Liver (tissue), 9 donors: Measurements from ENCODE around the gene GZMB. TPM values are rescaled to one million over a fixed set of nuclear protein-coding genes. Genes with fewer than 3 reads are reported as not detected.

Experiments
- DNase-seq: peaks from one replicate; pipeline ENCODE4 v3.0.0-alpha.2; 2017; ENCODE audit warnings: low spot score
- H3K27ac ChIP-seq, 2 donors: one replicate each; pipeline ENCODE4 v1.7.0; 2013; ENCODE audit warnings: inconsistent platforms in 2 of 2, low read length in 2 of 2, control low read depth in 1 of 2, low read depth in 1 of 2, mild to moderate bottlenecking in 1 of 2
- H3K27me3 ChIP-seq, 4 donors: one replicate each; pipeline versions ENCODE4 v1.6.1 to v1.7.0; 2013; ENCODE audit warnings: low read length in 3 of 4, inconsistent platforms in 1 of 4, mild to moderate bottlenecking in 1 of 4, moderate library complexity in 1 of 4; ENCODE audit not compliant: control insufficient read depth in 4 of 4, insufficient read depth in 4 of 4
- H3K36me3 ChIP-seq, 4 donors: one replicate each; pipeline versions ENCODE4 v1.6.1 to v1.7.0; 2013; ENCODE audit warnings: low read length in 3 of 4, mild to moderate bottlenecking in 3 of 4, low read depth in 1 of 4, moderate library complexity in 1 of 4; ENCODE audit not compliant: control insufficient read depth in 4 of 4, insufficient read depth in 3 of 4
- H3K4me1 ChIP-seq, 4 donors: one replicate each; pipeline versions ENCODE4 v1.6.1 to v1.7.0; 2013; ENCODE audit warnings: low read length in 3 of 4, mild to moderate bottlenecking in 3 of 4, moderate library complexity in 1 of 4; ENCODE audit not compliant: control insufficient read depth in 4 of 4, insufficient read depth in 4 of 4
- H3K4me3 ChIP-seq, 3 donors: one replicate each; pipeline versions ENCODE4 v1.6.1 to v1.7.0; 2013; ENCODE audit warnings: low read length in 3 of 3, control low read depth in 1 of 3, low read depth in 1 of 3, mild to moderate bottlenecking in 1 of 3
- H3K9ac ChIP-seq, 2 donors: one replicate each; pipeline ENCODE4 v1.7.0; 2013; ENCODE audit warnings: low read length in 2 of 2, mild to moderate bottlenecking in 2 of 2, moderate library complexity in 2 of 2, control low read depth in 1 of 2, low read depth in 1 of 2
- H3K9me3 ChIP-seq, 4 donors: one replicate each; pipeline versions ENCODE4 v1.6.1 to v1.7.0; 2013; ENCODE audit warnings: low read length in 3 of 4; ENCODE audit not compliant: control insufficient read depth in 4 of 4
- FOXA1 ChIP-seq: IDR thresholded peaks from 2 replicates; pipeline ENCODE4 v1.6.1; 2016; ENCODE audit warnings: antibody characterized with exemption
- FOXA2 ChIP-seq: IDR thresholded peaks from 2 replicates; pipeline ENCODE4 v1.6.1; 2016; ENCODE audit warnings: antibody characterized with exemption
- GABPA ChIP-seq, 2 donors: IDR thresholded peaks in 1 of 2; conservative IDR thresholded peaks in 1 of 2; 2 replicates each; pipeline ENCODE4 v1.6.1; 2016; ENCODE audit warnings: antibody characterized with exemption in 2 of 2, mild to moderate bottlenecking in 1 of 2, moderate library complexity in 1 of 2
- HNF4A ChIP-seq, 2 donors: conservative IDR thresholded peaks; 2 replicates each; pipeline ENCODE4 v1.6.1; 2016; ENCODE audit warnings: antibody characterized with exemption in 2 of 2, mild to moderate bottlenecking in 2 of 2
- HNF4G ChIP-seq: IDR thresholded peaks from 2 replicates; pipeline ENCODE4 v1.6.1; 2016; ENCODE audit warnings: antibody characterized with exemption
- JUND ChIP-seq, 2 donors: IDR thresholded peaks; 2 replicates each; pipeline ENCODE4 v1.6.1; 2016; ENCODE audit warnings: antibody characterized with exemption in 2 of 2
- NR2F2 ChIP-seq: IDR thresholded peaks from 2 replicates; pipeline ENCODE4 v1.6.1; 2016; ENCODE audit warnings: antibody characterized with exemption
- RXRA ChIP-seq, 2 donors: IDR thresholded peaks; 2 replicates each; pipeline ENCODE4 v1.6.1; 2017 to 2018; ENCODE audit warnings: antibody characterized with exemption in 2 of 2, mild to moderate bottlenecking in 1 of 2
- SP1 ChIP-seq: IDR thresholded peaks from 2 replicates; pipeline ENCODE4 v1.6.1; 2018; ENCODE audit warnings: antibody characterized with exemption, mild to moderate bottlenecking
- TAF1 ChIP-seq: conservative IDR thresholded peaks from 2 replicates; pipeline ENCODE4 v1.6.1; 2016; ENCODE audit warnings: antibody characterized with exemption, mild to moderate bottlenecking
- WGBS: extraction: QIAGEN DNeasy Blood & Tissue Kit; methylation state at CpG from one replicate; pipeline ENCODE4 v1.1.7; 2013; 5-methylcytosine and 5-hydroxymethylcytosine counted together
- polyA plus RNA-seq, 2 donors: library from polyadenylated mRNA; stranded (reverse) in 1 of 2; unstranded in 1 of 2; fragments of 200-250 nt in 1 of 2; fragments of >200 nt in 1 of 2; fragmentation: Nextera tagmentation in 1 of 2; extraction: Ambion mirVana in 1 of 2; gene quantifications; one replicate each; pipeline versions ENCODE4 v1.2.1 to v1.2.3, GENCODE V29; 2013 to 2015
- total RNA-seq, 2 donors: library from RNA; depleted of rRNA; stranded (reverse); fragments of >200 nt; gene quantifications; one replicate each; pipeline ENCODE4 v1.2.3, GENCODE V29; 2014
- TF ChIP-seq, protein P1 (sequence below): IDR thresholded peaks from 2 replicates; pipeline ENCODE4 v1.6.1; 2016; ENCODE audit warnings: antibody characterized with exemption
- TF ChIP-seq, protein P2 (sequence below): IDR thresholded peaks from 2 replicates; pipeline ENCODE4 v1.6.1; 2016; ENCODE audit warnings: antibody characterized with exemption, mild to moderate bottlenecking
- TF ChIP-seq, protein P3 (sequence below): IDR thresholded peaks from 2 replicates; pipeline ENCODE4 v1.6.1; 2016; ENCODE audit warnings: antibody characterized with exemption
- donor health status: healthy.
- donor health status: healthy.
- donor health status: healthy.
- donor health status: healthy.
- donor health status: healthy.

The GZMB gene
- total and polyA plus RNA-seq, 4 donors, result 0.17 to 1.9 (median 0.63) TPM

DNA sequence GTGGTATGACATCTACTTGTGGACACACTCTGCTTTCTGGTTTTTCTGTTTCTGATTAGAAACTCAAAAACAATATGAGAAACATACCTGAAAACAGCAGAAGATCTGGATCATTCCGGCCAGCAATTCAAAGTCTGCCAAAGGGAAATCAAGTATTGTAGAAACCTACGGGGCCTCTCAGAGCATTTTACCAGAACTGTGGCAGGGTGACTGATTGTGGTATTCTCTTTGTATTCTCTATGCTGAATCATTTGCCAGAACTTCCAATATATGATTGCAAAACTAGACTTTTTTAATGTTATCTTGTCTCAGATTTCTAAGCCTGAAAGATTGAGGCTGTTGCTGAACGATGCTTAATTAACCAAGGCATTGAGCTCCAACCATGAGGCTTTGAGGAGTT, 5.9 kb upstream of the GZMB start:
- no peaks in the 10 kb centered on the region for H3K36me3 ChIP-seq
- H3K27ac ChIP-seq, result no peak overlapping the region
- no peak overlapping the region for H3K4me3 ChIP-seq
- H3K27me3 ChIP-seq, result no peaks in the 10 kb centered on the region
- H3K4me1 ChIP-seq, result no peaks in the 10 kb centered on the region
- no peak for DNase-seq
- no peaks in the 10 kb centered on the region for H3K9me3 ChIP-seq
- 49% methylated on average over 3 of the region's 3 CpGs for WGBS
- TF ChIP-seq, protein P1, sequence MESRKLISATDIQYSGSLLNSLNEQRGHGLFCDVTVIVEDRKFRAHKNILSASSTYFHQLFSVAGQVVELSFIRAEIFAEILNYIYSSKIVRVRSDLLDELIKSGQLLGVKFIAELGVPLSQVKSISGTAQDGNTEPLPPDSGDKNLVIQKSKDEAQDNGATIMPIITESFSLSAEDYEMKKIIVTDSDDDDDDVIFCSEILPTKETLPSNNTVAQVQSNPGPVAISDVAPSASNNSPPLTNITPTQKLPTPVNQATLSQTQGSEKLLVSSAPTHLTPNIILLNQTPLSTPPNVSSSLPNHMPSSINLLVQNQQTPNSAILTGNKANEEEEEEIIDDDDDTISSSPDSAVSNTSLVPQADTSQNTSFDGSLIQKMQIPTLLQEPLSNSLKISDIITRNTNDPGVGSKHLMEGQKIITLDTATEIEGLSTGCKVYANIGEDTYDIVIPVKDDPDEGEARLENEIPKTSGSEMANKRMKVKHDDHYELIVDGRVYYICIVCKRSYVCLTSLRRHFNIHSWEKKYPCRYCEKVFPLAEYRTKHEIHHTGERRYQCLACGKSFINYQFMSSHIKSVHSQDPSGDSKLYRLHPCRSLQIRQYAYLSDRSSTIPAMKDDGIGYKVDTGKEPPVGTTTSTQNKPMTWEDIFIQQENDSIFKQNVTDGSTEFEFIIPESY, result no peak
- no peak for TF ChIP-seq FOXA1
- TF ChIP-seq, protein P2, sequence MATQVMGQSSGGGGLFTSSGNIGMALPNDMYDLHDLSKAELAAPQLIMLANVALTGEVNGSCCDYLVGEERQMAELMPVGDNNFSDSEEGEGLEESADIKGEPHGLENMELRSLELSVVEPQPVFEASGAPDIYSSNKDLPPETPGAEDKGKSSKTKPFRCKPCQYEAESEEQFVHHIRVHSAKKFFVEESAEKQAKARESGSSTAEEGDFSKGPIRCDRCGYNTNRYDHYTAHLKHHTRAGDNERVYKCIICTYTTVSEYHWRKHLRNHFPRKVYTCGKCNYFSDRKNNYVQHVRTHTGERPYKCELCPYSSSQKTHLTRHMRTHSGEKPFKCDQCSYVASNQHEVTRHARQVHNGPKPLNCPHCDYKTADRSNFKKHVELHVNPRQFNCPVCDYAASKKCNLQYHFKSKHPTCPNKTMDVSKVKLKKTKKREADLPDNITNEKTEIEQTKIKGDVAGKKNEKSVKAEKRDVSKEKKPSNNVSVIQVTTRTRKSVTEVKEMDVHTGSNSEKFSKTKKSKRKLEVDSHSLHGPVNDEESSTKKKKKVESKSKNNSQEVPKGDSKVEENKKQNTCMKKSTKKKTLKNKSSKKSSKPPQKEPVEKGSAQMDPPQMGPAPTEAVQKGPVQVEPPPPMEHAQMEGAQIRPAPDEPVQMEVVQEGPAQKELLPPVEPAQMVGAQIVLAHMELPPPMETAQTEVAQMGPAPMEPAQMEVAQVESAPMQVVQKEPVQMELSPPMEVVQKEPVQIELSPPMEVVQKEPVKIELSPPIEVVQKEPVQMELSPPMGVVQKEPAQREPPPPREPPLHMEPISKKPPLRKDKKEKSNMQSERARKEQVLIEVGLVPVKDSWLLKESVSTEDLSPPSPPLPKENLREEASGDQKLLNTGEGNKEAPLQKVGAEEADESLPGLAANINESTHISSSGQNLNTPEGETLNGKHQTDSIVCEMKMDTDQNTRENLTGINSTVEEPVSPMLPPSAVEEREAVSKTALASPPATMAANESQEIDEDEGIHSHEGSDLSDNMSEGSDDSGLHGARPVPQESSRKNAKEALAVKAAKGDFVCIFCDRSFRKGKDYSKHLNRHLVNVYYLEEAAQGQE, result no peak
- no peak for TF ChIP-seq JUND (IDR thresholded peaks at IDR 0.05)
- H3K9ac ChIP-seq, result no peak overlapping the region

DNA sequence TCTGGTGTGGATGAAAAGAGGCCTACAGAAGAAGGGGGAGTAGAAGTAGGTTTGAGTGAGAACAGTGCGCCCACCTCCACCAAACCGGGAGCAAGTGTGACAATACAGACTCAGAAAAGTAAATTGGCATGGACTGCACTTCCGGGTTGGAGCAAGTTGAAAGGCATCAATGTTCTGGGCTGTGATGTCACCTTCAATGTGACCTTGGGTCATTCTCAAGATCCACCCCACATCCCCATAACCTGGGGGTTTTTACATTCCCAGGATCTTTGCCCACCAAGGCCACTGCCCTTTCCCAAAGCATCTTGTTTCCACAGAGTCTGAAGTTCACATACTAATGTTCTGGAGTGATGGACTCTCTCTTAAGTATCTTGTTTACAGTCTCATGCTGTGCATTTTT, 5.3 kb upstream of the GZMB start:
- Histone ChIP-seq H3K4me1 (no peaks in the 10 kb centered on the region), H3K9me3 (no peaks in the 10 kb centered on the region), H3K36me3 (no peaks in the 10 kb centered on the region), H3K27me3 (no peaks in the 10 kb centered on the region), H3K4me3 (no peak overlapping the region), H3K9ac (no peak overlapping the region), H3K27ac (no peak overlapping the region)
- WGBS, result 86% methylated on average over 3 of the region's 3 CpGs
- TF ChIP-seq HNF4G (no peak), HNF4A (conservative IDR thresholded peaks at IDR 0.05) (no peak), NR2F2 (no peak), TAF1 (no peak), RXRA (IDR thresholded peaks at IDR 0.05) (no peak), FOXA2 (no peak), JUND (IDR thresholded peaks at IDR 0.05) (no peak), SP1 (no peak), GABPA (IDR thresholded peaks at IDR 0.05 in 1 of 2, conservative IDR thresholded peaks at IDR 0.05 in 1 of 2) (no peak)
- TF ChIP-seq, protein P3, sequence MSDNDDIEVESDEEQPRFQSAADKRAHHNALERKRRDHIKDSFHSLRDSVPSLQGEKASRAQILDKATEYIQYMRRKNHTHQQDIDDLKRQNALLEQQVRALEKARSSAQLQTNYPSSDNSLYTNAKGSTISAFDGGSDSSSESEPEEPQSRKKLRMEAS, result no peak
- TF ChIP-seq, protein P2, result no peak
- no peak for DNase-seq
